DMS 273 treated with DMSO at 0.1 percent for 48 hours (cell line): ENCODE results near the gene SPSB1.
"Not testable (repeated sequence)": the region's sequence is repeated elsewhere in the genome, so short reads cannot be mapped to it uniquely, and the experiment has no call there.

Experiments used
- DNase-seq: peaks from one replicate; lab custom pipeline; 2025; lab: John Stamatoyannopoulos, UW

Gene SPSB1

GRCh38 chr1:9366943-9367780, 74.5 kb downstream of the SPSB1 start:
- no peak for DNase-seq

GRCh38 chr1:9367806-9368205, 75.1 kb downstream of the SPSB1 start:
- no peak for DNase-seq

GRCh38 chr1:9368356-9368755, 75.7 kb downstream of the SPSB1 start:
- DNase-seq = no peak

- no peak for DNase-seq
These were observed 77.5 kb downstream of the SPSB1 start for GRCh38 chr1:9369964-9370788.

GRCh38 chr1:9371391-9371935, 78.8 kb downstream of the SPSB1 start:
- peak; percentile 22 for DNase-seq

- DNase-seq = no peak
These were observed 79.3 kb downstream of the SPSB1 start for GRCh38 chr1:9371951-9372350.

- DNase-seq = no peak
These were observed 80.9 kb downstream of the SPSB1 start for GRCh38 chr1:9373619-9374018.

- DNase-seq = peak; percentile 15
These were observed 82.2 kb downstream of the SPSB1 start for GRCh38 chr1:9374748-9375341.

- DNase-seq = no peak
These were observed 83.2 kb downstream of the SPSB1 start for GRCh38 chr1:9375912-9376311.

- no peak for DNase-seq
These were observed 83.7 kb downstream of the SPSB1 start for GRCh38 chr1:9376430-9376829.

- no peak for DNase-seq
These were observed 84.2 kb downstream of the SPSB1 start for GRCh38 chr1:9376886-9377333.

GRCh38 chr1:9378801-9379200, 86.1 kb downstream of the SPSB1 start:
- no peak for DNase-seq

- no peak for DNase-seq
These were observed 88.0 kb downstream of the SPSB1 start for GRCh38 chr1:9380711-9381110.

GRCh38 chr1:9382643-9383491, 90.2 kb downstream of the SPSB1 start:
- no peak for DNase-seq

- no peak for DNase-seq
These were observed 91.4 kb downstream of the SPSB1 start for GRCh38 chr1:9384128-9384527.

GRCh38 chr1:9384751-9385245, 92.1 kb downstream of the SPSB1 start:
- no peak for DNase-seq

GRCh38 chr1:9385392-9385791, 92.7 kb downstream of the SPSB1 start:
- not testable (repeated sequence) for DNase-seq

GRCh38 chr1:9385801-9386573, 93.3 kb downstream of the SPSB1 start:
- DNase-seq = no peak

- DNase-seq = peak; percentile 22
These were observed 95.9 kb downstream of the SPSB1 start for GRCh38 chr1:9388335-9389180.
